GM23248 (cell line): ENCODE results near the gene TMEM108.

Experiments
- EZH2 ChIP-seq: fragments of 200-600 bp; sonication (generic); IDR thresholded peaks from 2 replicates; pipeline ENCODE4 v1.6.1; 2018; ENCODE audit warnings: antibody characterized with exemption, mild to moderate bottlenecking; ENCODE audit not compliant: insufficient read depth, poor library complexity, severe bottlenecking
- EZH2phosphoT487 ChIP-seq: fragments of 200-600 bp; sonication (generic); IDR thresholded peaks from 2 replicates; pipeline ENCODE4 v1.6.1; 2018; ENCODE audit warnings: antibody characterized with exemption, moderate library complexity, mild to moderate bottlenecking, low read depth; ENCODE audit not compliant: insufficient read depth

DNA sequence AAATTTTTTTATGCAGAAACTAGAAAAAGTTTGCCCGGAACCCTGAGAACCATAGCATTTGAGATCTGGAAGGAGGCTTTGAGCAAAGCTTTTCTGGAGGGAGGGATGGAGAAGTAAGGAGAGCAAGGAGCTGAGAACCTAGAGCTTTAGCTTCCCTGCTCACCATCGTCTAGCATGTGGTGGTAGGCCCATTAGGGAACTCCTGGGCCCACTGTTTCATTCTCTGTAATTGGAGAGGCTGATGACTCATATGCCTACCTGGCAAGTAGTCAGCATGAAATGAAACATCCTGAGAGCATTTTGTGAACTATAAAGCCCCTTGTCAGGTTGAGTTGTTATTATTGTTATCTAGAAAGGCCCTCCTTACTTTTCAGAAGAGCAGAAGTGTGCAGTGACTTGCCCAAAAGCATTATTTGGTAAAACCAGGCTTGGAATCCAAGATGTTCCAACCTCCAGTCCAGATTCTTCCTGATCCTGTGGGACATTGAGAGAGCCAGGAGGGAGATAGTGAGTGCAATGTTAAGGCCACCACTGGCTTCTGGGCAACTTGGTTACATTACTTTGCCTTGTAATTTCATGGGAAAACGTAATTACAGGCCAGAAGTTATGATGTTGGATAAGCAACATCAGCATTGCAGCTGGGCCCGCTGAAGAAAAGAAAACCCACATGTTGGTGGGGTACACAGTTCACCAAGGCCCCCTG, 257.2 kb downstream of the TMEM108 start:
- TF ChIP-seq EZH2 (no peak), EZH2phosphoT487 (no peak)
